Fibroblast of pulmonary artery (primary cell): Measurements from ENCODE around the gene RNFT2.
"Not testable (repeated sequence)": the region's sequence is repeated elsewhere in the genome, so short reads cannot be mapped to it uniquely, and the experiment has no call there.

Experiments
- DNase-seq: peaks from one replicate; pipeline ENCODE4 v3.0.0-alpha.2; 2010; ENCODE audit warnings: low read depth
- H3K4me3 ChIP-seq: replicated peaks from 2 replicates; pipeline ENCODE4 v1.5.1; 2011; ENCODE audit warnings: low read depth, mild to moderate bottlenecking, control low read depth, low read length, moderate library complexity
- CTCF ChIP-seq: IDR thresholded peaks from 2 replicates; pipeline ENCODE4 v1.5.1; 2011; ENCODE audit warnings: mild to moderate bottlenecking, control low read depth, low read length, inconsistent platforms; ENCODE audit errors: missing control alignments

Gene RNFT2

GRCh38 chr12:116731801-116732200 is 6.3 kb upstream of the RNFT2 start:
- TF ChIP-seq CTCF: no peak
- DNase-seq: no peak

GRCh38 chr12:116734156-116734768 is 3.9 kb upstream of the RNFT2 start:
- no peak for DNase-seq
- no peak for TF ChIP-seq CTCF

More at GRCh38 chr12:116731801-116732200, 6.3 kb upstream of the RNFT2 start:
- no peak overlapping the region for H3K4me3 ChIP-seq

GRCh38 chr12:116735084-116735483 is 3.0 kb upstream of the RNFT2 start:
- no peak overlapping the region for H3K4me3 ChIP-seq
- no peak for TF ChIP-seq CTCF
- DNase-seq: no peak

More at GRCh38 chr12:116734156-116734768, 3.9 kb upstream of the RNFT2 start:
- no peak overlapping the region for H3K4me3 ChIP-seq

GRCh38 chr12:116735951-116736599 is 2.0 kb upstream of the RNFT2 start:
- H3K4me3 ChIP-seq: peak overlapping the region; percentile 94
- no peak for TF ChIP-seq CTCF
- no peak for DNase-seq

- H3K4me3 ChIP-seq: peak overlapping the region; percentile 94
- no peak for TF ChIP-seq CTCF
- no peak for DNase-seq
These were observed 947 bp upstream of the RNFT2 start for GRCh38 chr12:116736962-116737773.

GRCh38 chr12:116739381-116739887 is 1.3 kb downstream of the RNFT2 start:
- H3K4me3 ChIP-seq: no peak overlapping the region
- no peak for DNase-seq
- TF ChIP-seq CTCF: no peak

- not testable (repeated sequence) for DNase-seq, H3K4me3 ChIP-seq
These were observed 4.7 kb downstream of the RNFT2 start for GRCh38 chr12:116742787-116743186.
